ENCODE results near the gene DTX1.
A peak's percentile ranks its signal among the peaks of the same experiment; 100 is the strongest.
"Not testable (repeated sequence)": the region's sequence is repeated elsewhere in the genome, so short reads cannot be mapped to it uniquely, and the experiment has no call there.

DTX1 gene

DNA sequence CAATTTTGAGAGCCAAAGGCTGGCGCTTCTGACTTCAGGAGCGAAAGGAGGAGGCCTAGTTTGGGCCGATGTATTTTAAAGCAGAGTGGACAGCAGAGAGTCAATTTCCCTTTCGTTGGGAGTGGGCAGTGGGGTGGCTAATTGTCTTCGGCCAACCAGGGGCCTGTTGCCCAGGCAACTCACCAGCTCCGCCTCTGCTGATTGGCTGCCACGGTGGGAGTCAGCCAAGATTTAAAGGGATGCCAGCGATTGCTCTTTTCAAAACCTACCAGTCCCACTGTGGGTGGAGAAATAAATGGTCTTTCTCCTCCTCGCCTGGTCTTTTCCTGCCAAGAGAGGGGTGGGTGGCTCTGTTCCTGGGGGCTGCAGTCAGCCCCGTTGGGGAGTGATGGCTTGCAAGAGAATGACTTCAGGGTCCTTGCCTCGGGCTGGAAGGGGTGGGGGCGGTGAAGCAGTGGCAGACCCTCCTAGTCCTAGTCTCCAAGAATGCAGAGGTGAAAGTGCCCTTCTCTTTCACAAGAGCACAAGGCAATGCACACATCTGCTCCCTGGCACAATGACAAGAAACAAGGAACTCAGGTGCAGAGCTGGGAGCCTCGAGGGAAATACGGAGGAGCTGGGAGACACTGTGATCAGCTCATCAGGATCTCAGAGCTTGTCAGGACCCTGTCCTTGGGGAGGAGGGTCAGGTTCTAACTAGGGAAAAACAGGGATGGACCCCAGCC lies 41.3 kb downstream of the DTX1 start:
- no peak for DNase-seq

- DNase-seq: peak; percentile 65
These were observed 42.0 kb downstream of the DTX1 start for GRCh38 chr12:113098441-113099028.

GRCh38 chr12:113099364-113099763 lies 42.8 kb downstream of the DTX1 start:
- DNase-seq: no peak

DNA sequence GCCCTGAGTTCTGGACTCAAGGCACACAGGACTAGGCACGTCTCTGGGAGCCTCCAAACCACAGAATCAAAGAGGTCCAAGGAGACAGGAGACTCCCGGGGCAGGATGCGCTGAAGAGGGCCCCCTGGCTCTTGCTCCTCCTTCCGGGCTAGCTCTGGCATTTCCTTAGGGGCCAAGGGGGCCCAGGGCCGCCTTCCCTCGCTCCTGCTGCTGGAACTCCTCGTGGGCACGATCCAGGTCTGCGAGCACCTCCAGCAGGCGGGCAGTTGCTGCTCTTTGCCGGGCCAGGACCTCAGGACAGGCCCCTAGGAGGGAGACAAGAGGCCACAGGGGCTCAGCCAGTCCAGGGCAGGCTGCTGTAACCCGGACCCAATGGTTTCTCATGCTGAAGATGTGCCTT lies 43.2 kb downstream of the DTX1 start:
- DNase-seq: no peak

- DNase-seq: no peak
These were observed 45.2 kb downstream of the DTX1 start for GRCh38 chr12:113101751-113102150.

DNA sequence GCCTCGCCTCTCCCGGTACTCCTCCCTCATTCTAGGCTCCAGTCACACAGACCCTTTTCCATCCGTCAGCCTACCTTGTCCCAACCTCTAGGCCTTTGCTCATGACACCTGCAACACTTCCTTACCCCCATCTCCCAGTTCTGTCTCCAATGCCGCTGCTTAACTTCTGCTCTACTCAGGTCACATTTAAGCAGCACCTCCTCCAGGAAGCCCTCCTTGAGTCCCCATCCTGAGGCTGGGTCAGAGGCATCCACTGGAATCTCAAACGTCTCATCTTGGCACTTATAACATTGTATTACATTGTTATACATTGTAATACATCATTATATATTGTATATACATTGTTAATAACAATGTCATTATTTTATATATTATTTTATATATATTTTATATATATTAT lies 46.3 kb downstream of the DTX1 start:
- no peak for DNase-seq

- no peak for DNase-seq
These were observed 47.4 kb downstream of the DTX1 start for GRCh38 chr12:113103756-113104450.

- DNase-seq: no peak
These were observed 48.5 kb downstream of the DTX1 start for GRCh38 chr12:113104953-113105510.

DNA sequence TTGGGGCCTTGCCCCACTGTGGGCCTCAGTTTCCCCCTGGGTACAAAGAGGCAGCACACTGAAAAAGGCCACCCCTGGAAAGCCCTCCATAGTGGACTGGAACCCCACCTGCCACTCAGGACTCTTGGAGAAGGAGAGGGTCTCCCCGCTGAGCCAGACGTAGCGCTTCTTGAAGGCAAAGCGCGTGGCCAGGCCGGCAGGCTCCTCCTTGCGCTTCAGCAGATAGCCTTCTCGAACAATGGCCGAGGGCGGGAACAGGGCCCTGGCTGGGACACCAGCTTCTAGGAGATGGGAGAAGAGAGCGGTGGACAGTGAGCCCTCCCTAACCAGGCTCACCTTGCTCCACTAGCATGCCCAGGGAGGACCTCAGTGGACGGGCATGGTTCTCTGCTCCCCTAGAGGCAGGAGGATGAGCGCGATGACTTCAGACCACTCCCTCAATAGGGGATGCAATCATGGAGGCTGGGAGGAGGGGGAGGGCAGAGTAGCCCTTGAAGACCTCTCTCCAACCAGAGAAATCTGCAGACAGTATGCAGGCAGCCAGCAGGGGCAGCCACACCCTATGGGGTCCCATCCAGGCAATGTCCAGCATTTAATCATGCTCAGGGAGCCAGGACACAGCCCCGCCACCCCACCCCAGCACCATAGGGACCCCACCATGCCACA lies 49.2 kb downstream of the DTX1 start:
- DNase-seq: no peak

DNA sequence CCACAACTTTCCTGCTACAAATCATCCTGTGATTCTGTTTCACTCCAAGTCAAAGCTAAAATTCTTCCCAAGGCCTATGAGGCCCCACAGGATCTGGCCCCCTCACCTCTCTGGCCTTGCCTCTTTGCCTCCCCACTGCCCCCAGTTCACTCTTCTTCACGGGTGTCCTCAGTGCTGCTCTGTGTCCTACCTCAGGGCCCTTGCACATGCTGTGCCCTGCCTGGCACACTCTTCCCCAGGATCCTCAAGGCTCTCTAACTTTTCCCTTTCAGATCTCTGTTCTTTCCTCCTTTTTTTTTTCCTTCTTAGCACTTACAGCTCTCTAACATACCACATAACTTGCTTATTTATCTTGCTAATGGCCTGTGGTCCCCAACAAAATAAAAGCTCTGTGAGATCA lies 49.8 kb downstream of the DTX1 start:
- no peak for DNase-seq

DNA sequence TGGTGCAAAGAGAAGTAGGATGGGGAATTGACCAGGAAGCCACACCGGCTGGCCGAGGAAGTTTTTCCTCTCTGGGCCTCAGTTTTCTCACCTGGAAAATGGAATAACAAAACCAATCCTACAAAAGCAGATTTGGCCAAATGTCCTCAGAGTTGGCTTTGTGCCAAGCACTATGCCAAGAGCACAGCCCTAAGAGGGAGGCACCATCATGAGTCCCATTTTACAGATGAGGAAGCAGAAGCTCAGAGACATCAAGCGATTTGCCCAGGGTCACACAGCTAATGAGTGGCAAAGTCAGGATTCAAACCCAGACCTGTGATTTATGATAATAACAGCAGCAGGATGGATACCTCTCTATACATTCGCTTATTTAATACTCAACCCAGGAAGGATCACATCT lies 51.8 kb downstream of the DTX1 start:
- no peak for DNase-seq

- DNase-seq: no peak
These were observed 52.8 kb downstream of the DTX1 start for GRCh38 chr12:113109360-113109759.

GRCh38 chr12:113109872-113110599 lies 53.5 kb downstream of the DTX1 start:
- DNase-seq: no peak

GRCh38 chr12:113111247-113111646 lies 54.7 kb downstream of the DTX1 start:
- no peak for DNase-seq

GRCh38 chr12:113112043-113112899 lies 55.7 kb downstream of the DTX1 start:
- DNase-seq: no peak

GRCh38 chr12:113113397-113113796 lies 56.9 kb downstream of the DTX1 start:
- no peak for DNase-seq

GRCh38 chr12:113114447-113115178 lies 58.1 kb downstream of the DTX1 start:
- peak; percentile 45 for DNase-seq

GRCh38 chr12:113115455-113116126 lies 59.1 kb downstream of the DTX1 start:
- no peak for DNase-seq

DNA sequence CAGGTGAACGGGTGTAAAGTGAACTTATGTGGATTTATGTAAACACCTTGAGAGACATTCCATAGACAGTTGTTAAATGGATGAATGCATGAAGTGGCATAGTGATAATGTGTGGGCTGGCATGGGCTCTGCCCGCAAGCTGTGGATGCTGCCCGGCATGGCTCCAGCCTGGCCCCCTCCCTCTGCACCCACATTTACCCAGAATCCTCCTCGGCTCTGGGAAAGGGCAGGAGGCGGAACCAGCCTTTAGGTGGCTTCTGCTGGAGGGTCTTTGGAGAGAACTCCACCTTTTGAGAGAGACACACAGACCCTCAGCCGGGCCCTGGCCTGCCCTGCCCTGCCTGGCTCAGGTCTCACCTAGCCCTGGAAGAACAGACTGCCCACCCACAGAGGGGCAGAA lies 60.3 kb downstream of the DTX1 start:
- DNase-seq: peak; percentile 30

DNA sequence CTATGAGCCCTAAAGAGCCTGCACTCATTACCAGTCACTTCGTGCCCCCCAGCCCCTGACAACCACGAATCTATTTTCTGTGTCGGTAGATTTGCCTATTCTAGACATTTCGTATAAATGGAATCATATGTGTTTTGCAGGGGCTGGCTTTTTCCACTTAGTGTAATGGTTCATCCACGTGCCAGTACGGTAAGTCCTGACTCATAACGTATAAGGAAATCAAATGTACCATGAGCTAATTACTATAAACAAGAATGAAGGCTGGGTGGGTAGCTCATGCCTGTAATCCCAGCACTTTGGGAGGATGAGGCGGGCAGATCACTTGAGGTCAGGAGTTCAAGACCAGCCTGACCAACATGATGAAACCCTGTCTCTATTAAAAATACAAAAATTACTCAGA lies 61.2 kb downstream of the DTX1 start:
- not testable (repeated sequence) for DNase-seq

Measured in OCI-M1 (cell line).